ENCODE measurements around the gene RPS6KA4.

The RPS6KA4 gene

GRCh38 chr11:64361659-64362058, 2.7 kb downstream of the RPS6KA4 start:
- H3K4me3 ChIP-seq (replicated peaks; ENCODE audit: low read depth, low read length), result no peak overlapping the region
- no peak for DNase-seq (ENCODE audit: extremely low read depth, low read depth)
- no peak for TF ChIP-seq CTCF (IDR thresholded peaks at IDR 0.05; ENCODE audit: low read depth, low read length, missing control alignments)

- no peak for DNase-seq (ENCODE audit: extremely low read depth, low read depth)
- TF ChIP-seq CTCF (IDR thresholded peaks at IDR 0.05; ENCODE audit: low read depth, low read length, missing control alignments), result no peak
- no peak overlapping the region for H3K4me3 ChIP-seq (replicated peaks; ENCODE audit: low read depth, low read length)
Observed at GRCh38 chr11:64362339-64362738, 3.4 kb downstream of the RPS6KA4 start.

- no peak for DNase-seq (ENCODE audit: extremely low read depth, low read depth)
- TF ChIP-seq CTCF (IDR thresholded peaks at IDR 0.05; ENCODE audit: low read depth, low read length, missing control alignments), result no peak
- no peak overlapping the region for H3K4me3 ChIP-seq (replicated peaks; ENCODE audit: low read depth, low read length)
Observed at GRCh38 chr11:64364435-64364834, 5.5 kb downstream of the RPS6KA4 start.

GRCh38 chr11:64364911-64365310, 5.9 kb downstream of the RPS6KA4 start:
- TF ChIP-seq CTCF (IDR thresholded peaks at IDR 0.05; ENCODE audit: low read depth, low read length, missing control alignments), result no peak
- H3K4me3 ChIP-seq (replicated peaks; ENCODE audit: low read depth, low read length), result no peak overlapping the region
- no peak for DNase-seq (ENCODE audit: extremely low read depth, low read depth)

- DNase-seq (ENCODE audit: extremely low read depth, low read depth), result no peak
- no peak overlapping the region for H3K4me3 ChIP-seq (replicated peaks; ENCODE audit: low read depth, low read length)
- TF ChIP-seq CTCF (IDR thresholded peaks at IDR 0.05; ENCODE audit: low read depth, low read length, missing control alignments), result no peak
Observed at GRCh38 chr11:64366751-64367150, 7.8 kb downstream of the RPS6KA4 start.

GRCh38 chr11:64367931-64368672, 9.1 kb downstream of the RPS6KA4 start:
- DNase-seq (ENCODE audit: extremely low read depth, low read depth), result no peak
- no peak for TF ChIP-seq CTCF (IDR thresholded peaks at IDR 0.05; ENCODE audit: low read depth, low read length, missing control alignments)

GRCh38 chr11:64368673-64369074, 9.7 kb downstream of the RPS6KA4 start:
- TF ChIP-seq CTCF (IDR thresholded peaks at IDR 0.05; ENCODE audit: low read depth, low read length, missing control alignments), result no peak
- H3K4me3 ChIP-seq (replicated peaks; ENCODE audit: low read depth, low read length), result no peak overlapping the region
- DNase-seq (ENCODE audit: extremely low read depth, low read depth), result no peak

More at GRCh38 chr11:64367931-64368672, 9.1 kb downstream of the RPS6KA4 start:
- H3K4me3 ChIP-seq (replicated peaks; ENCODE audit: low read depth, low read length), result no peak overlapping the region

Data from HFF-Myc (cell line).